HCT116 (cell line): ENCODE data around the gene DIS3L2. TPM values are rescaled to one million over a fixed set of nuclear protein-coding genes. Genes with fewer than 3 reads are reported as not detected.

Experiments
- ATAC-seq: fragments of 200-7000 bp; cut with Tn5 transposase; 2 replicates; pipeline ENCODE4 v1.9.1; 2020; ENCODE audit warnings: mild to moderate bottlenecking, moderate library complexity
- BruUV-seq: library from RNA; stranded (reverse); fragments of 400-500 nt; replicated peaks from 2 replicates; lab custom pipeline; 2021; lab: Mats Ljungman, UMichigan
- CTCF ChIA-PET: fragments of 300-600 bp; sonication (Branson Sonifier 250); formaldehyde crosslinking; loops from one replicate; lab custom pipeline; 2021; ENCODE audit warnings: antibody characterized with exemption; lab: Charles Lee
- POLR2A ChIA-PET: fragments of 300-600, 350-600 bp; sonication (Branson Sonifier 250); formaldehyde crosslinking; loops from one replicate; lab custom pipeline; 2021; ENCODE audit warnings: antibody characterized with exemption; lab: Charles Lee
- RAD21 ChIA-PET, 2 experiments: fragments of 300-600 bp; sonication (Branson Sonifier 250); formaldehyde crosslinking; loops; one replicate each; lab custom pipeline; 2023; ENCODE audit warnings: low total read pairs in 2 of 2; ENCODE audit not compliant: uncharacterized antibody in 2 of 2, unreplicated experiment in 2 of 2, low non-redundant PET in 1 of 2; lab: Charles Lee
- DNase-seq: peaks from one replicate; pipeline ENCODE4 v3.0.0-alpha.2; 2010; ENCODE audit warnings: low read depth, low spot score
- H2AFZ ChIP-seq: fragments of 200-600 bp; shearing (Covaris generic), sonication (generic); 2 replicates; pipeline ENCODE4 v1.6.1; 2017; ENCODE audit warnings: low read depth, mixed run types, mixed read lengths, antibody characterized with exemption, low read length; ENCODE audit not compliant: poor library complexity, severe bottlenecking
- H3K27ac ChIP-seq: 2 replicates; pipeline ENCODE4 v1.5.1; 2012; ENCODE audit warnings: low read depth, low read length
- H3K27me3 ChIP-seq: fragments of 200-600 bp; sonication (generic); 2 replicates; pipeline ENCODE4 v1.6.1; 2016; ENCODE audit warnings: mixed run types, low read length, mixed read lengths; ENCODE audit not compliant: insufficient read depth
- H3K36me3 ChIP-seq, 2 experiments: fragments of 200-500 bp in 1 of 2; fragments of 200-600 bp in 1 of 2; sonication (Bioruptor generic) in 1 of 2; sonication (generic) in 1 of 2; 2 replicates each; pipeline versions ENCODE4 v1.5.1 to v1.6.1; 2014 to 2016; ENCODE audit warnings: low read length in 2 of 2, inconsistent platforms in 1 of 2, mixed read lengths in 1 of 2, mixed run types in 1 of 2; ENCODE audit not compliant: insufficient read depth in 2 of 2, control insufficient read depth in 1 of 2
- H3K4me1 ChIP-seq, 2 experiments: fragments of 200-600 bp in 1 of 2; sonication (generic) in 1 of 2; 2 replicates each; pipeline versions ENCODE4 v1.5.1 to v1.6.1; 2012 to 2017; ENCODE audit warnings: low read length in 2 of 2, inconsistent platforms in 1 of 2, mild to moderate bottlenecking in 1 of 2, mixed read lengths in 1 of 2, mixed run types in 1 of 2, moderate library complexity in 1 of 2; ENCODE audit not compliant: insufficient read depth in 2 of 2, control insufficient read depth in 1 of 2
- H3K4me2 ChIP-seq: fragments of 200-600 bp; sonication (generic); 2 replicates; pipeline ENCODE4 v1.6.1; 2017; ENCODE audit warnings: mixed run types, low read length, mixed read lengths
- H3K4me3 ChIP-seq, 2 experiments: fragments of 200-600 bp in 1 of 2; sonication (generic) in 1 of 2; replicated peaks in 1 of 2; 2 replicates each; pipeline ENCODE4 v1.5.1; 2011 to 2016; ENCODE audit warnings: low read length in 2 of 2, control low read depth in 1 of 2, low read depth in 1 of 2, mild to moderate bottlenecking in 1 of 2, mixed read lengths in 1 of 2, mixed run types in 1 of 2
- H3K79me2 ChIP-seq: fragments of 200-600 bp; sonication (generic); 2 replicates; pipeline ENCODE4 v1.6.1; 2017; ENCODE audit warnings: mild to moderate bottlenecking, mixed run types, low read length, moderate library complexity, mixed read lengths; ENCODE audit not compliant: insufficient read depth
- H3K9ac ChIP-seq: fragments of 200-600 bp; sonication (generic); 2 replicates; pipeline ENCODE4 v1.6.1; 2016; ENCODE audit warnings: low read length, mixed read lengths
- H3K9me2 ChIP-seq: fragments of 200-600 bp; sonication (generic), shearing (Covaris generic); 2 replicates; pipeline ENCODE4 v1.6.1; 2017; ENCODE audit warnings: mixed run types, mild to moderate bottlenecking, moderate library complexity; ENCODE audit not compliant: insufficient read depth
- H3K9me3 ChIP-seq, 2 experiments: fragments of 200-500 bp in 1 of 2; fragments of 200-600 bp in 1 of 2; sonication (Bioruptor generic) in 1 of 2; sonication (generic) in 1 of 2; 2 replicates each; pipeline ENCODE4 v1.6.1; 2014 to 2017; ENCODE audit warnings: low read length in 2 of 2, mixed read lengths in 2 of 2, inconsistent platforms in 1 of 2, low read depth in 1 of 2, mild to moderate bottlenecking in 1 of 2, mixed run types in 1 of 2, moderate library complexity in 1 of 2; ENCODE audit not compliant: control insufficient read depth in 1 of 2, insufficient read depth in 1 of 2
- H4K20me1 ChIP-seq: fragments of 200-600 bp; sonication (generic), shearing (Covaris generic); 2 replicates; pipeline ENCODE4 v1.6.1; 2017; ENCODE audit warnings: mixed run types, mild to moderate bottlenecking, moderate library complexity; ENCODE audit not compliant: insufficient read depth
- POLR2AphosphoS5 ChIP-seq: IDR thresholded peaks from 2 replicates; pipeline ENCODE4 v1.6.1; 2011; ENCODE audit warnings: mild to moderate bottlenecking, low read depth, low read length, moderate library complexity
- SP1 ChIP-seq: IDR thresholded peaks from 2 replicates; pipeline ENCODE4 v1.6.1; 2012; ENCODE audit warnings: low read depth
- SRF ChIP-seq: IDR thresholded peaks from 2 replicates; pipeline ENCODE4 v1.6.1; 2012; ENCODE audit warnings: low read depth
- ZFX ChIP-seq: fragments of 450-650 bp; IDR thresholded peaks from 2 replicates; pipeline ENCODE4 v1.6.1; 2017
- intact Hi-C: fragments of 100-400 bp; cut with micrococcal nuclease; formaldehyde crosslinking; loops from 2 replicates; pipeline ENCODE4 v1.10.0; 2022
- total RNA-seq: library from RNA; stranded (reverse); gene quantifications from one replicate; pipeline ENCODE4 v1.2.1, GENCODE V29; 2021; ENCODE audit not compliant: unreplicated experiment
- TF ChIP-seq, protein P1 (sequence below): IDR thresholded peaks from 2 replicates; pipeline ENCODE4 v1.6.1; 2011; ENCODE audit warnings: mild to moderate bottlenecking, low read length, moderate library complexity; ENCODE audit not compliant: insufficient replicate concordance; ENCODE audit errors: extremely low read depth

DIS3L2 gene
- total RNA-seq, 1 experiment from 2014 or later, result 42.5 TPM

GRCh38 chr2:232139171-232139594 is 177.7 kb downstream of the DIS3L2 start:
- ATAC-seq (no peak), DNase-seq (no peak)
- CTCF ChIA-PET, result no interaction called here
- H3K27me3 ChIP-seq, result no peaks in the 10 kb centered on the region
- H4K20me1 ChIP-seq, result no peaks in the 10 kb centered on the region
- H3K36me3 ChIP-seq, result no peaks in the 10 kb centered on the region
- RAD21 ChIA-PET, result no interaction called here
- H2AFZ ChIP-seq, result no peak overlapping the region
- H3K4me1 ChIP-seq, result no peaks in the 10 kb centered on the region
- H3K79me2 ChIP-seq, result no peaks in the 10 kb centered on the region
- intact Hi-C loops, result loop anchor here (2.0 kb wide), 1 partner anchor 214 kb away; no protein-coding TSS in a partner anchor
- H3K9me2 ChIP-seq, result no peaks in the 10 kb centered on the region
- no peak overlapping the region for H3K27ac ChIP-seq
- no peak overlapping the region for H3K4me3 ChIP-seq
- H3K9me3 ChIP-seq, result no peaks in the 10 kb centered on the region
- POLR2A ChIA-PET, result no interaction called here
- no TSS peak for BruUV-seq
- no peak overlapping the region for H3K9ac ChIP-seq
- no peak for TF ChIP-seq ZFX
- no peak overlapping the region for H3K4me2 ChIP-seq

- POLR2A ChIA-PET, result no interaction called here
- intact Hi-C loops, result loop anchor here (2.0 kb wide), 1 partner anchor 215 kb away; no protein-coding TSS in a partner anchor
Measured at GRCh38 chr2:232139786-232140562, 178.5 kb downstream of the DIS3L2 start.

More at GRCh38 chr2:232139786-232140562, 178.5 kb downstream of the DIS3L2 start:
- no peaks in the 10 kb centered on the region for H3K36me3 ChIP-seq
- RAD21 ChIA-PET, result interaction anchor here in 1 of 2 experiments (1.0 kb wide), 1 partner anchor 233 kb away, joined by 3 read pairs; no protein-coding TSS in a partner anchor
- ATAC-seq, result no peak
- H3K27ac ChIP-seq, result no peak overlapping the region
- no TSS peak for BruUV-seq
- no peak overlapping the region for H3K9ac ChIP-seq
- no peak overlapping the region for H2AFZ ChIP-seq
- H3K27me3 ChIP-seq, result no peaks in the 10 kb centered on the region
- no peak for TF ChIP-seq SRF
- TF ChIP-seq, protein P1, sequence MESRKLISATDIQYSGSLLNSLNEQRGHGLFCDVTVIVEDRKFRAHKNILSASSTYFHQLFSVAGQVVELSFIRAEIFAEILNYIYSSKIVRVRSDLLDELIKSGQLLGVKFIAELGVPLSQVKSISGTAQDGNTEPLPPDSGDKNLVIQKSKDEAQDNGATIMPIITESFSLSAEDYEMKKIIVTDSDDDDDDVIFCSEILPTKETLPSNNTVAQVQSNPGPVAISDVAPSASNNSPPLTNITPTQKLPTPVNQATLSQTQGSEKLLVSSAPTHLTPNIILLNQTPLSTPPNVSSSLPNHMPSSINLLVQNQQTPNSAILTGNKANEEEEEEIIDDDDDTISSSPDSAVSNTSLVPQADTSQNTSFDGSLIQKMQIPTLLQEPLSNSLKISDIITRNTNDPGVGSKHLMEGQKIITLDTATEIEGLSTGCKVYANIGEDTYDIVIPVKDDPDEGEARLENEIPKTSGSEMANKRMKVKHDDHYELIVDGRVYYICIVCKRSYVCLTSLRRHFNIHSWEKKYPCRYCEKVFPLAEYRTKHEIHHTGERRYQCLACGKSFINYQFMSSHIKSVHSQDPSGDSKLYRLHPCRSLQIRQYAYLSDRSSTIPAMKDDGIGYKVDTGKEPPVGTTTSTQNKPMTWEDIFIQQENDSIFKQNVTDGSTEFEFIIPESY, result no peak
- no peak for TF ChIP-seq SP1
- no peak for TF ChIP-seq POLR2AphosphoS5
- H3K4me3 ChIP-seq, result no peak overlapping the region
- CTCF ChIA-PET, result interaction anchor here (2.4 to 3.3 kb wide), 3 partner anchors 215 to 239 kb away, joined by 12 to 22 read pairs (median 13); no protein-coding TSS in a partner anchor
- H3K79me2 ChIP-seq, result no peaks in the 10 kb centered on the region
- DNase-seq, result no peak
- no peaks in the 10 kb centered on the region for H3K9me2 ChIP-seq
- H3K9me3 ChIP-seq, result no peaks in the 10 kb centered on the region
- no peaks in the 10 kb centered on the region for H3K4me1 ChIP-seq
- H3K4me2 ChIP-seq, result no peak overlapping the region
- H4K20me1 ChIP-seq, result no peaks in the 10 kb centered on the region
